GM19099 (cell line): ENCODE measurements around the gene UCK2.

ENCODE experiments used
- POLR2A ChIP-seq: IDR thresholded peaks from 3 replicates; pipeline ENCODE4 v1.6.1; 2011; ENCODE audit warnings: low read depth; ENCODE audit not compliant: insufficient read length; ENCODE audit errors: extremely low read depth

The UCK2 gene

DNA sequence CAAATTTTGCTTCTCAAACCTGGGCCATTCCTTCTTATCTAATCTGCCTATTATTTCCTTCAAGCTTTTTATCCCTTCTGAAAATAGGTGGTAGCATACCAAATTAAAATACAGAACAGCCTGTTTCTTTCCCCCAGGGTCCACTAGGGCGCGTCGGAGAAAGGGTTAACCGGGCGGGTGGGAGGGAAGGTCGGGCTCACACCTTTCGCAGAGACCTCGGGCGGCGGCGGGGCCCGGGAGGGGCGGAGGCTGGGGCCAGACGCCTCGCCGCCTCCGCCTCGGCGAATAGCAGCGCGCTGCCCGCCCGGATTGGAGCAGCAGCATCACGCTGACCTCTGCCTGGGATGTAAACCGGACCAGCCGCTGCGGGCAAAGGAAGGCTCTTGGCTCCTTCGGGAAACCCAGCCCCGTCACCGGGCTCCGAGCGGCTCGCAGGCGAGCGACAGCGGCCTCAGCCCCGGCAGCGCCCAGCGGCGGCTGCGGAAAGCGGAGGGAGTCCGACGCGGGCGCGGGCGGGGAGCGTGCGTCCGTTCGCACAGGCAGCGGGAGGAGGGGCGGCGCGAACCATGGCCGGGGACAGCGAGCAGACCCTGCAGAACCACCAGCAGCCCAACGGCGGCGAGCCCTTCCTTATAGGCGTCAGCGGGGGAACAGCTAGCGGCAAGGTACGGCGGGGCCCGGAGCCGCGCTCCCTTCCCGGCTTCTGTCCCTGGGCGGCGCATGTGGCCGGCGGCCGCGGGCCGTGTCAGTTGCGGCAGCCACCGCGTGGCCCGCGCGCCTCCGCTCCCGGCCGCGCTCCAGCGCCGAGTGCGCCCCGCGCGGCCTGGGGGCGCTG lies at the start of gene UCK2:
Gene UCK2, plus strand, starts transcription at position 347 of the 835 bp plus-strand sequence. Its CDS starts 220 bp downstream, at position 567.
- TF ChIP-seq POLR2A = peak; percentile 69

DNA sequence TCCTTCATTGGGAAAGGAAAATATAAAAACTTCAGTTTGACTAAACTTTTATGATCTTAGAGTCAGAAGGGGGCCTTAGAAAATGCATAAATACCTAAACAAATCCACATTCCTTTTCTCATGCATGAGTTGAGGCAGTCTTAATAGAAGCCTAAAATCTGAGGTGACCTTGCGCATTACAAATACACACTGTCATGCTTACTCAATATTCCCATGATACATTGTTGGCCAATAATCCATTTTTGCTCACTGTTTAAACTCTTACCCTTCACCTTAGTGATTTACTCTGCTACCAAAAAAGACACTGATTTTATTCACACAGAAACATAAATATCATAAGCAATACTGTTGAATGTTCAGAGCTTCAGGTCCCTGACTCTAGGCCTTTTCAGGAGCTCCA lies 39.7 kb upstream of the UCK2 start:
- TF ChIP-seq POLR2A = no peak

DNA sequence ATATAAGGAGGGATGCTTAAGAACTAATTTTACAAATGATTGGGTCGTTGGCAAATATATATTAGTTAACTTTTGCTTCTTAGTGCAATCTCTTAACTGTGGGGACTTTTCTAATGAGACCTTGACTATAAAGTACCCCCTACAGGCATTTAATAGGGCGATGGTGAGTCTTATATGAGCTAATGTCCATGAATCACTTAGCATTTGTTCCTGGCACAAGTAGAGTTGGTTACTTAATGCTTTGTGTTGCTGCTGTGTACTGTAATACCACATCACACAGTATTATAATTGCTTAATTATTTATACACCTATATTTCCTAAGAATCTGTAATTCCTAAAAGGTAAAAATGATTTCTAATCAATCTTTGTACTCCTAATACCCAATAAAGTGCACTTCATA lies 33.5 kb upstream of the UCK2 start:
- TF ChIP-seq POLR2A = no peak

DNA sequence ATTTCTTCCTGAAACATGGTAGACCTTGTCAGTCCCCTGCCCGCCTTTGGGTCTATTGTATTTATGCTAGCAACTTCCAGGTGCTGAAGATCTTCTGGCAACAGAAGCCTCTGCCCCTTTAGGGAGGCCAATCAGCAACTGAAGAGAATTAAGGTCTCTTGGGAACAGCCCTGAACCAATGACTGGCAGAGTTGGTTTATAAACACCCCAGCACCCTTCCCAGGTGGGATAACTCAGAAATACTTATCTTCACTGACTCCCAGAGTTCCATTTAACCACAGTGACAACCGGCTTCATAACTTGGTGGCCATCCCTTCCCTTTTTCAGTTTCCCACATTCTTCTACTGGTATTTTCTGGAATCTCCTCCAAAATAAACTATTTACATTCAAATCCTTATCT lies 31.5 kb upstream of the UCK2 start:
- no peak for TF ChIP-seq POLR2A

DNA sequence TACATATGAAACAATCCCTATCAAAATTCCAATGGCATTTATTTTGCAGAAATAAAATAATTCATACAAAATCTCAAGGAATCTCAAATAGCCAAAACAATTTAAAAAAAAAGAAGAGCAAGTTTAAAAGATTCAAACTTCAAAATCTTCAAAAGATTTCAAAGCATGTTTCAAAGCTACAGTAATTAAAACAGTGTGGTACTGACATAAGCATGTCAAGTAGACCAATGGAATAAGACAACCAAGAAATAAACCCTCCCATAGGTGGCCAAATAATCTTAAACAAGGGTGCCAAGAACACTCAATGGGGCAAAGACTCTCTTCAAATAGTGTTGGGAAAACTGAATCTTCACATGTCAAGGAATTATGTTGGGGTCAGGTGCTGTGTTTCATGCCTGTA lies 28.0 kb upstream of the UCK2 start:
- no peak for TF ChIP-seq POLR2A

DNA sequence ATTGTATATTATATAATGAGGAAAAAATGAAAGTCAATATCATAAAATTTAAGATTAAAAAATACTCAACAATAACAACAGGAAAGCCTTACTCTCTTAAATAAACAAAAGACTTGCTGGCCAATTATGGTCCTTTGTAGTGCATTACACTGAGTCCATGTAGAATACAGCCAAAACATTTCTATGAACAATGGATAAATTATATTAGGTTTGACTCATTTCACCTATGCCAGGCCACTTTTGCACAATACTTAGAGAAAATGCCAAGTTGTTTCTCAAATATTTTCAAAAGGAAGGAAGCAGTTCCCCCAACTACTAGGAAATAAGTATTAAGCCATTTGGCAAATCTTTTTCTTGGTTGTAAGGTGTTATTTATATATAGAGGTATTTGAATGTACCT lies 19.8 kb upstream of the UCK2 start:
- no peak for TF ChIP-seq POLR2A

DNA sequence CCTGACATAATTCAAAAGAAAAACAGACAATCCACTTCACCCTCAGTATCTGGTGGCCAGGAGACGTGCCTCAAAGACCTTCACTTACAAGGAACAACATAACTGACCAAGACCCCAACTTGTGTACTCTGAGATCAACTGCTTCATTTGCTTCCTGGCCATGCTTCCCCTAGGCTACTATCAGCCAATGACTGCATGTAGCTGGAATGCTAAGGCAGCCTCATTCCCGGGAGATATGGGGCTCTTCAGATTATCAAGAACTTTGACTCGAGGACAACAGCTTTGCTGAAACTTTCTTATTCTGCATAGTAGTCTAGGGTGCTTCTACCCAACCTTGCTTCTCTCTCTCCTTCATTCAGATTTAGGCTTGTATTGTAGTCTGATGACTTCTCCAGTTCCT lies 11.7 kb upstream of the UCK2 start:
- TF ChIP-seq POLR2A = no peak

DNA sequence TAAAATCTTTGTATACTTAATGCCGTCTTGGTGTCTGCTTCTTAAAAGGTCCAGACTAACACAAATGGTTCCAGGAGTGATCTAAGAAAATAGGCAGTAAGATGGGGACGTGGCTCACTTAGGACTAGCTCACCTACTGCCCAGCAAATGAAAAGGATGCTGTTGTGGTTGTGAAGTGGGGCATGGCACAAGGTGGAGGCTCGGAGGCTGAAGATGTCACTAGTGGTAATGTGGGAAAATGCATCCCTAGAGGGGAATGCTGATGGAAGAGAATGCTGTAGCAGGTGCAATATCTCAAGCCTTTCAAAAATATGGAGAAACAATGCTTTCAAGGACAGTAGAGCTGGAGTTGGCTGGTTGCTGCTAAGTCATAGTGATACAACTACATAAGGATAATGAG lies 11.3 kb upstream of the UCK2 start:
- TF ChIP-seq POLR2A = no peak

DNA sequence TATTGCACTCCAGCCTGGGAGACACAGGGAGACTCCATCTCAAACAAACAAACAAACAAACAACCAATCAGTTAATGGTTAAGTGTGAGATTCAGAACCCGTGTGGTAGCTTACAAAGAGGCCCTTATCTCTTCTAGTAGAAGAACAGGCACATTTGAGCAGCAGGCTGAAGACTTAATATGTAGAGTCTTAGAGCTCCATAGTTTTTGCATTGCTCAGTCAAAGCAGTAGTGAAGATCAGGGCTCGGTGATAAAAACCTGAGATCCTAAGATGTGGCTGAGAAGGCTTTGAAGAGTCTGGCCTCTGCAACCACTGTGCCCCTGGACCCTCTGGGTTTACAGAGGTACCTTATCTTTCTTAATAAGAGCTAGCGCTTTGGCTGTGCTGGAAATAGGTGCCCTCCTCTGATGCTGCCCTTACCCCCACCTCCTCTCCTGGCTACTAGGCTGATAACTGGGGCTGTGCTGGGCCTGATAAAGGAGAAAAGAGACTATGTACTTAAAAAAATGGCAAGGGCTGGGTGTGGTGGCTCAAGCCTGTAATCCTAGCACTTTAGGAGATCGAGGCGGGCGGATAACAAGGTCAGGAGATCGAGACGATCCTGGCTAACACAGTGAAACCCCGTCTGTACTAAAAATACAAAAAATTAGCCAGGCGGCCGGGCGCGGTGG lies 10.5 kb upstream of the UCK2 start:
- TF ChIP-seq POLR2A = no peak

DNA sequence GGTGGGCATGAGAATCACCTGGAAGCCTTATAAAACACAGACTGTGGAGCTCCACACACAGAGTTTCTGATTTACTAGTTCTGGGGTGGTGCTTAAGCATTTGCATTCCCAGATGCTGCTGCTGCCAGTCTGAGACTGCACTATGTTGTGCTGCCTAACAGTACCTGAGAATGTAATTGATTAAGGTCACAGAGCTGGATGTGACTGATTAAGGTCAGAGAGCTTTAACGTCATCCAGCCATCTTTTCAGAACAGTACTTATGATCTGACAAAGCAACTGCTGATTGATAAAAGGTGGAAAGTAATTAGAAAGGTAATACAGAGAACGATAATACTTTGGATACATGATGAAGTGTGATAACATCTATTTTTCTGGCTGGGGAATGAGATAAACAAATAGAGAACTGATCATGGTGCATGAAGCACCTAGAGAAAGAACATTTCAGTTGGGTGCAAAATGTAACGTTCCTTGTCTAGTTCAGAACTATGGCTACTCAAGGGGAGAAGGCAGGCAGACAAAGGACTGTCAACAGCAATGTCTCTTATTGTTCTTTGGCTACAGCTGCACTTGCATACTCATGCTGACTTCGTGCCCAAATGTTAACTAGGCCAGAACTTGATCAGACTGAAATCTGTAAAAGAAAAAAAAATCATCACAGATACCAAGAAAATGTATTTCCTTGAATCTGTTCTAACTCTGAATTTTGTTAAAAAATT lies 3.7 kb upstream of the UCK2 start:
- no peak for TF ChIP-seq POLR2A

DNA sequence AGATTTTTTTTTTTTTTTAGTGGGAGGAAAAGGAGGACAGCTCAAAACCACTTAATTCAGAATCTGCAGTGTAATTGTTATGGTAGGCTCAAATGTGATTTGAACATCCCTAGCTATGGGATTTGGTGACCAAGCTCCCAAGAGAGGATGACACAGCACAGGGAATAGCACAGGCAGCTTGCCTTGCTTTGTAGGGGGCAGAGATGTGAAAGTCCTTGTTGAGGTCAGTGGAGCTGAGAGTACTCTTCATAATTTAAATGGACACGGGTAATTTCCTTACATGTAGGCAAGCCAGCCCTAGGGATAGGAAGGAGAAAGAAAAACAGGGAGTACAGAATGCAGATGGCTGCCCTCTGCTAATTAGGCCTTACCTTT lies 3.2 kb upstream of the UCK2 start:
- TF ChIP-seq POLR2A = no peak

DNA sequence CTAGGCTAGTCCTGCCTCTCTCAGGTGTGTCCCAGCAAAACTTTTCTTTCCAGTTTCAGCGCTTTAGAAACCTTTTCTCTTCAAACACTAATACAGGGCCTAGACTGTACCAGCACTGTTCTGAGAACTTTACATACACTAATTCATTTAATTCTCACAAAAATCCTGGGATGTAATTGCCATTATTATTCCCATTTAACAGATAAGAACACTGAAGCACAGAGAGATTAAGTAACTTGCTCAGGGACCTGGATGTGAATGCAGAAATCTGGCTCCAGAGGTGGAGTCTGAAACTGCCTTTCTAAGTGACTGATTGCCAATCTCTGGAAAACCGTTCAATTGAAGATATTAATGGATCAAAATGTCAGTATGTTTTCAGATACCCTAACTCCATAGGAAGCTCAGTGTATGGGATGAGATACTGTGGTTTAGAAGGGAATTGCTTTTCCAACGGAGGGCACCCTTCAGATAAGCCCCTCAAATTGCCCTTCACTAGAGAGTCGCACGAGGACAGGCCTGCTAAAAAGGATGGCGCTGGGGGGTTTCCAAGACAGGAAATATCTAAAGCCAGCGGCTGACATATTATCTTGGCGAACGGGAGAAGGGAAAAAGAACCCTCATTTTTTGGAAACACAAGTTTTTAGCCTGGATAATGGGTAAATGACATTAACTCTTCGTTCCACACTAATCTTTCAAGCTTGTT lies 698 bp upstream of the UCK2 start:
- TF ChIP-seq POLR2A = no peak

DNA sequence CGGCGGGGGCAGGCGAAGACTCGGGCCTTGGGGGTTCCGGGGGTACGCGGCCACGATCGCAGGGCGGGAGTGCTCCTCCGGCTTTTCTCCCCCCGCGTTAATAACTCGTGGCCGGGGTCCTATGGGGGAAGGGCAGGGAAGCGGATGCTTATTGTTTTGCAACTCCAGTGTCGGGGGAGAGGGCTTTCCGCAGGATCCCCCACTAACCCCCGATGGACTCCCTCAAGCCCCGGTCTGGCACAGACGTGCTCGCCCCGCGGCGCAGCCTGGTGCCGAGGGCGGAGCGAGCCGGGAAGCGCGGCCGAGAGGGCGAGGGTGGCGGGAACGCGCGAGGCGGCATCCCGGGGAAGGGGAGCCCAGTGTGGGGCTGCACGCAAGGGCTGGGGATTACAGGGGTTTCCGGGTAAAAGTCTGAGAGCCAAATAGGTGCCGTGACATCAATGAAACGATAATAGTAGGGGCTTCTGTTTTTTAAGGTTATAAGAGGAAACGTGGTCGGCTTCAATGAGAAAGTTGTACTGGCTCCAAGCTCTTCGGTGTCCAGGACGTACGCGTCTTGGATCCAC lies 772 bp downstream of the UCK2 start:
- no peak for TF ChIP-seq POLR2A

DNA sequence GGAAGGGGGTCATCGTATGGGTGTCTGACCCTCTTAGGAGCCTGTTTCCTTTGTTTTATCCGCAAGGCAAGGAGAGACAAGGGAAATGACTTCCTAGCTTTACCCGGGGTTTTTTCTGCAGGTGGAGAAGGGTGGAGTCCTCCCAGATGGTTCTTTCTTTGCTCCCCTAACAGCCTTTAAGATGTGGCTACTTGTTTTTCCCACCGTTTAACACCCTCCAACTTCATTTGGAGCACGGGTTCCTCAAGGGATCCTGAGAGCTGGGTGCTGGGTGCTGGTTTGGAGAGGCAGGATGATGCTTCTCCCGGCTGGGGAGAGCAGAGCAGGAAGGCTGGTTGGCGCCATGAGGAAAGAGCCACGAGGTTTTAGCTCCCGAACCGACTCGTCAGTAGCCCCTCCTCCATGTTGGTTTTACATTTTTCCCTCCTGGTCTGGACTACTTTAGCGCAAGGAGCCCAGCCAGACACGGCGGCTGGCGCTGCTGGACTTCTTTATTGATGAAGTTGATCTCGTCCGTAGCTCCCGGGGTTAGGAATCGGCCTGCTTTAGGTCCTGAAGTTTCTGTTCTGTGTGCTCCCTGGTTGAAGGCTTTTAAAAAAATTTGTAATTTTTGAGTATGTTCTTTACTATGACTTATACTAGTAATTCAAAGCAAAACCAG lies 1.4 kb downstream of the UCK2 start:
- peak; percentile 59 for TF ChIP-seq POLR2A
